Loucy (cell line): ENCODE measurements around the gene SLC23A2.

Source experiments
- EZH2phosphoT487 ChIP-seq: fragments of 200-600 bp; IDR thresholded peaks from 2 replicates; pipeline ENCODE4 v1.6.1; 2018; ENCODE audit warnings: antibody characterized with exemption, mild to moderate bottlenecking, moderate library complexity, borderline replicate concordance
- TF ChIP-seq, protein P1 (sequence below): fragments of 200-600 bp; sonication (generic); conservative IDR thresholded peaks from 2 replicates; pipeline ENCODE4 v1.5.1; 2014; ENCODE audit warnings: mild to moderate bottlenecking, antibody characterized with exemption, low read length

DNA sequence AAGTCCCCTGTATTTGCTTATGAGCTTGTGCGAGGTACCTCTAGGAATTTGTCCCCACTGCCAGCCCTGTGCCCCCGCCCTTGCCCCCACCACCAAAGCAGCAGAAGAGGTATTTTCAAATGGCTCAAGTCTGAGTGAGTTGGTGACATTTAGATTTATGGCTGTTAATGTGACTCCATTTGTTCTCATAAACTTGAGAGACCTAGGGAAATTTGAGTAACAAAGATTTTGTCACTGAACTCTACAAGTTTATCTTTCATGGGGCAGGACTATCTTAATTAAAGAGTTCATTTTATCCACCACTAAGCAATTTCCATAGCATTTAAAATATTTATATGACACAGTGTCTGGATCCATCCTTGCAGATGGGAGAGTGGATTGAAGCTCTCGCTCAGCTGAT is 171.1 kb downstream of the SLC23A2 start:
- TF ChIP-seq, protein P1, sequence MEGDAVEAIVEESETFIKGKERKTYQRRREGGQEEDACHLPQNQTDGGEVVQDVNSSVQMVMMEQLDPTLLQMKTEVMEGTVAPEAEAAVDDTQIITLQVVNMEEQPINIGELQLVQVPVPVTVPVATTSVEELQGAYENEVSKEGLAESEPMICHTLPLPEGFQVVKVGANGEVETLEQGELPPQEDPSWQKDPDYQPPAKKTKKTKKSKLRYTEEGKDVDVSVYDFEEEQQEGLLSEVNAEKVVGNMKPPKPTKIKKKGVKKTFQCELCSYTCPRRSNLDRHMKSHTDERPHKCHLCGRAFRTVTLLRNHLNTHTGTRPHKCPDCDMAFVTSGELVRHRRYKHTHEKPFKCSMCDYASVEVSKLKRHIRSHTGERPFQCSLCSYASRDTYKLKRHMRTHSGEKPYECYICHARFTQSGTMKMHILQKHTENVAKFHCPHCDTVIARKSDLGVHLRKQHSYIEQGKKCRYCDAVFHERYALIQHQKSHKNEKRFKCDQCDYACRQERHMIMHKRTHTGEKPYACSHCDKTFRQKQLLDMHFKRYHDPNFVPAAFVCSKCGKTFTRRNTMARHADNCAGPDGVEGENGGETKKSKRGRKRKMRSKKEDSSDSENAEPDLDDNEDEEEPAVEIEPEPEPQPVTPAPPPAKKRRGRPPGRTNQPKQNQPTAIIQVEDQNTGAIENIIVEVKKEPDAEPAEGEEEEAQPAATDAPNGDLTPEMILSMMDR = no peak
- no peak for TF ChIP-seq EZH2phosphoT487
